HG03342 (cell line): Measurements from ENCODE around the gene SRSF4.
"Not testable (repeated sequence)": the region's sequence is repeated elsewhere in the genome, so short reads cannot be mapped to it uniquely, and the experiment has no call there.

Experiments used
- ATAC-seq: cut with Tn5 transposase; IDR thresholded peaks from one replicate; pipeline ENCODE4 v1.9.1; 2021; ENCODE audit warnings: mild to moderate bottlenecking, moderate library complexity; ENCODE audit not compliant: unreplicated experiment

The SRSF4 gene

DNA sequence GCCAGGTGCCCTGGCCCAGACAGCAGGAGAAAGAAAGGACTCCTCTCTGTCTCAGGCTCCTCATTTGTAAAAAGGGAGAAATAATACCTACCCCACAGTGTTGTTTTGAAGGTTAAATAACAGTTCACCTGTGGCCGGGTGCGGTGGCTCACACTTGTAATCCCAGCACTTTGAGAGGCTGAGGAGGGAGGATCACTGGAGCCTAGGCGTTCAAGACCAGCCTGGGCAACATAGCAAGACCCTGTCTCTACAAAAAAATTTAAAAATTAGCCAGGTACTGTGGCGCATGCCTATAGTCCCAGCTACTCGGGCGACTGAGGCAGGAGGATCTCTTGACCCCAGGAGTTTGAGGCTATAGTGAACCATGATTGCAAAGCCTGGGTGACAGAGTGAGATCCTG lies 55.5 kb downstream of the SRSF4 start:
- ATAC-seq, result no peak

DNA sequence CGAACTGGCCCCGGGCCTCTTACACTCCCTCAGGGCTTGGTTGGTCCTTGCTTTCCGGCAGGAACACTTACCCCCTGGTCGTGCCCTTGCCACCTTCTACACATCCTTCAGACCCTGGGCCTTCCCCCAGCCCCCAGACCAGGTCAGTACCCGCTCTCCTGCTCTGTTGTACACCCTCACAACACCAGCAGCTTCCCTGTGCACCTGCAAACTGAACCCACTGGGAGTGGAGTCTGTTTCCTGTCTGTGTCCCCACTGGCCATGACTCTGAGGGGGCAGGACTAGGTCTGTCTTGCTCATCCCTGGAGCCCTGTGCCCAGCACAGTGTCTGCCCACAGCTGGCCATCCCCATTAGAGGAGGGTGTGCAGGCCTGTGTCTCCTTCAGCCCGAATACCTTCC lies 55.9 kb downstream of the SRSF4 start:
- no peak for ATAC-seq

- no peak for ATAC-seq
Observed at GRCh38 chr1:29125237-29125641, 56.5 kb downstream of the SRSF4 start.

DNA sequence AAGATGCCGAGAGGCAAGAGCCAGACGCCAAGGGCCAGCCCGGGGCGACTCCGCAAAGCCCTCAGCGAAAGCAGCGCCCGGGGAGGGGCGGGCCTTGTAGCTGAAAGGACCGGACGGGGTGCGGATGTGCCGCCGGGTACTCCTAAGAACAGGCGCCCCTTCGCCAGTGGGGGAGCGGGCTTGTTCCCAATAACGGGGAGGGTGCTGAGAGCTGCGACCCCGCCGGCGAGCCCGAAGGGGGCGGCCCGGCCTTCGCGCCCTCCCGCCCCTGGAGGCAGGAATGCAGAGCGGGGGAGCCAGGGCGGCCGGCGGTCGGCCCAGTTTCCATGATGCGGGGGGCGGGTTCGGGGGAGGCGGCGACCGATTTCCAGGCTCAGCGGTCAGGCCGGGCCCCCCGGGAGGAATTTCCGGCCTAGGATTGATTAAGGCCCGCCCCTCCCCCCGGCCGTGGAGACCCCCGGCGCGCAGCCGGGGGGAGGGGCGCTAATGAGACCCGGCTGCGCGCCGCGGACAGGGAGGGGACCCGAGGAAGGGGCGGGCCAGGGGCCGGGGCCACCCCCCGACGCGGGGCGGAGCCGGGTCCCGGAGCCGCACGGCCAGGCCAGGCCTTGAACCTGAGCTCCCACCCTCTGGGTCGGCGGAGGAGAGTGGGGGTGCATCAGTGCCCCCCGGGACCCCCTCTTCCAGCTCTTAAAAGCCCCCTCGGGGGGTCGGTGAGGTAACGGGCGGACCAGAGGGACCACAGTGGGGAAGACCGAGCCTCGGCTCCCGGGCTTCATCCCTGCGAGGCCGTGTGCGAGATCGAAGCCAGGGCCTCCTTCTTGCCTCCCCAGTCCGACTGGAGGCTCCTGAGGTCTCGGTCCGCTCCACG lies 57.1 kb downstream of the SRSF4 start:
- no peak for ATAC-seq

GRCh38 chr1:29123887-29124365 lies 57.8 kb downstream of the SRSF4 start, which contains the start of gene TMEM200B:
Gene TMEM200B (minus strand): TSS chr1:29123903. CDS start chr1:29121828, 2,075 bp downstream.
- ATAC-seq, result no peak

DNA sequence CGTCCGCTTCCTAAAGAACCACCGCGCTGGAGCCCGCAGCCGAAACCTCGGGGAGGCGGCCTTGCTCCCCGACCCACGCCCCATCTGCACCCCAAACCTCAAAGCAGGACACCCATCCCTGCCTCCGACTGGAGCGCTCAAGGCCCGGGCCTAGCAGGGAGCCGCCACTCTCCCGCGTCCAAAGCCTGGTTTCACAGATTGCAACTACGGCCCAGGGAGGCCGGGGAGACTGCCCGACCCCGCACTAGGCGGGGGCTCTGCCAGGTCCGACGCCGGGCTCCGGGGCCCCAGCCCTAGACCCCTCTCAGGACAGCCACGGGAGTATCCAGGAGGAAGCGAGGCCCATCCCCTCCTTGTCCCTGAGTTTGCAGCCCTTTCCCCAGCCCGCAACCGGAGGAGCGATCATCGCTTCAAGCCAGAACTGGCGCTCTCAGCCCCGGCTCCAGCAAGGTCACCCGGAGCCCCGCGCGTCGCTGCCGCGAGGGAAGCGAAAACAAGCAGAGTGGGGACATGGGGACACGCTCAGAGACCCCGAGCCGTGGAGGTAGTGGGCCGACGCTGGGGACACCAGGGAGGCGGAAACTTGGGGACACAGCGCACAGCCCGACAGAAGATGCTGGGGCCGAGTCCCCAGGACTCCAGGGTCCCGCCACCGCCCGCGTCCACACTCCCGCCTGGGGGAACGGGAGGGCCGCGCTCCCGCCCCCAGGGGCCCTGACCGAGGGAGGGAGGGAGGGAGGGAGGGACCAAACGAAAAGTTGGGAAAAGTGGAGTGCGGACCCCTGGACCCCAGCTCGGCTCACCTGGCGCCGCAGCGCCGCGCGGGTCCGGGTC lies 58.4 kb downstream of the SRSF4 start:
- no peak for ATAC-seq

DNA sequence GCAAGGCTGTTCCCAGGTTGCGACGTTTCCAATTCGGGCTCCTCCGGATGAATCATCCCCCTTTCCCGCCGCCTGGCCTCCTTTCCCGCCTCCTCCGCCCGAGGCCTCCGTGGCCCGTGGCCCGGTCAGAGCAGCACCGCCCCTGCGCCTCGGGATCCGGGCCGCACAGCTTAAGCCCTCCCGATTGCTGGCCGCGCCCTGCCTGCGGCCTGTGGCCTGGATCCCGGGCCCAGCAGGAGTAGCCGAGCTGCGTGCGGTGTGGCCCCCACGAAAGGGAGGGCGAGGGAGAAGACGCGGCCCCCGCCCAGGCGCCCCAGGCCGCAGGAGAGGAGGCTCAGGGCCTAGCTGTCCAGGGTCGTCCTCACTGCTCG lies 59.0 kb downstream of the SRSF4 start:
- no peak for ATAC-seq

DNA sequence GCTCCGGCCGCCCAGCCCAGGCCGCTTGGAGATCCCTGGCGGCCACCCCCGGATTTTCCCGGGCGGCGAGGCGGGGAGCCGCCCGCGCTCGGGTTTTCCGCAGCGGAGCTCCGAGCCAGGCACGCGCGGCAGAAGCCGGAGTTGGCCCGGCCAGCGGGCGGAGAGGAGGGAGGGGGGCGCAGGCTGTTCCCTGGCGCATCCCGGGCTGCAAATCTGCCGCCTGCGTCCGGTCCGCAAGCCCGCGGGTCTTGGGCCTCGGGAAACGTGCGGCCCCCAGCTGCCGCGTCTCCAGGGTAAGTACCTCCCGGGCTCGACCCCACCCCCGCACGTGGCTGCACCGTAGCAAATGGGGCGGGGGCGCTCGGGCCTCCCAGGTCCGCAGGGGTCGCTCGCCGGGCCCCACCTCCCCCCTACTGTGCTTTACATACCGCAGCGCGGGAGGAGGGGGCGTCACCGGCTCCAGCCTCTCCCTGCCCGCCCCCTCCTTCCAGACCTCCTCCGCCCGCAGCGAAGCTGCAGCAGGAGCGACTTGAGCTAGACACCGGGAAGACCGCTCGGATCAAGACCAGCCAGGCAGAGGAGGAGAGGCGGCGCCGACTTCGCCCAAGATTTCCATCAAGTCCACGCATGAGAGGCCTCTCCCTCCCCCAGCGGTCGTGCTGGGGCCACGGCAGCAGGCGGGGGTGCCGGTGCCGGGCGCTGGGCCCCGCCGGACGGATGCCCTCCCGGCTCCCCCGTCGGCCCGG lies 59.6 kb downstream of the SRSF4 start:
- no peak for ATAC-seq

DNA sequence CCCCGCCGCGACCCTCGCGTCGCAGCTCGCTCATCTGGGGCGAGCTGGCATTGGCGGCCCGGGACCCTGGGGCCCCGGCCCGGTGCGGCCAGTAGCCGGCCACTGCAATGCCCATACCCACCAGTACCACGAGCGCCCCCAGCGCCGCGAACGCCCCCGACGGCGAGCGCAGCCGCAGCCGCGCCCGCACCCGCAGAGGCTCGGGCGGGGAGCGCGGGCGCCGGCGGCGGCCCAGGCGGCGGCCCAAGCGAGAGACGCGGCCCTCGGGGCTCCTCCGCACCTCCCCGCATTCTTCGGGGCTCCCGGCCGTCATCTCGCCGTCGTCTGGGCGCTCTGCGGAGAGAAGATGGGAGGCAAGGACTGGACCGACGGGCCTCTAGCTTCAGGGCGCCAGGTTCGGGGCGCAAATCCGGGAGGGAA lies 60.2 kb downstream of the SRSF4 start:
- ATAC-seq, result no peak

DNA sequence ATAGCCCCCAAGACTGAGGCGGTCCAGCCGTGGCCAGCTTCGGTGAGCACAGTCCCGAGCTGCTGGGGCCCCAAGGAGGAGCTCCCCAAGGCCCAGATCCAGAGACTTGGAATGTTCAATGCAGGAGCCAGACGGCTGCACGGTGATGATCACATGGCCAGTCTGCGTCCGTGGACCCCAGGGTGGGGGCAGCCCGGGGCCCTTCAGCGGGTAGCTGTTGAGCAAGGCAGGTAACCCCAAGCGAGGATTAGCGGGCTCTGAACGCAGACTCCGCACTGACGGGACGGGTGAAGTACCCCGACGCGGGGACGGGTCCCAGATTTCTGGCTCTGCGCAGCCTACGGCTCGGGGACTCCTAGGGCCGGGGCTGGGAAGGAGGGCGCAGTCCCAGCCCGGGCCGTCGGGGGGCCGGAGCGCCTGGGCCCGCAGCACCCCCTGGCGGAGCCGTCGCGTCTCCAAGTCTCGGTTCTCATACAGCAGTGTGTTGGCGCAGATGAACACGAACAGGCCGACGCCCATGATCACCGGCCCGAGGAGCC lies 60.7 kb downstream of the SRSF4 start:
- no peak for ATAC-seq

DNA sequence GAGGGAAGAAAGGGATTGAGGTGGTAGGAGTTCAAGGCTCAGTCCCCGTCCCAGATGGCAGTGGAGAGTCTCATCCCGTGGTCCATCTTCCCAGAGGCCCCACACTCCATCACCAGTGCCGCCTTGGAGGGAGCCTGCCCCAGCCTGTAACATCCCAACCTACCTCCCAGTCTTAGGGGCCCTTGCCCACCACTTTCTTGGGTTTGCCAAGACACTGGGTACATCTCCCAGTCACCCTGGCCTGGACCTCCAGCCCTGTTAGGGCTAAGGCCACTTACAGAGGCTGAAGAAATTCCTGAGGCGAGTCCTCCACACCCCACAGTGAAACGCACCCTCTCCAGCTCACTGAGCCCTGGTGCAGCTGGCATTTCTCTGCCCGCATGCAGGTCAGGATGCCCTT lies 61.3 kb downstream of the SRSF4 start:
- ATAC-seq, result no peak

GRCh38 chr1:29119121-29119929 lies 62.4 kb downstream of the SRSF4 start:
- ATAC-seq, result no peak

DNA sequence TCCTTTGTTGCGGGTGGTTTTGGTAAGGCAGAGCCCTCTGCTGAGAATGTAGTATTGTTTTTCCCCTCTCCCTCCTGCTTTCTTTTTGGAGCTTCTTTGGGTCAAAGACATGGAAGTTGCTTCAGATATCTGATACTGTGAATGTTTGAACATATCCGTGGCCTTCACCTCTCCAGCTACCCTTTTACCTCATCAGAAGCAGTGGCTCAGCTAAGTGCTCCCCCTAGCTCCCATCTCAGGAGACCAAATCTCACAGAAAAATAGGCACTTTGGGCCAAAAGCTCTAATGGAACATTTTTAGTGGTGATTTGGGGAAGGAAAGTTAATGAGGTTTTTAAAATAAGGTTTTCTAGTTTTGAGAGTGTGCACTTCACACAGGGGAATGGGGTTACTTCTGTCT lies 64.3 kb downstream of the SRSF4 start:
- ATAC-seq, result no peak

DNA sequence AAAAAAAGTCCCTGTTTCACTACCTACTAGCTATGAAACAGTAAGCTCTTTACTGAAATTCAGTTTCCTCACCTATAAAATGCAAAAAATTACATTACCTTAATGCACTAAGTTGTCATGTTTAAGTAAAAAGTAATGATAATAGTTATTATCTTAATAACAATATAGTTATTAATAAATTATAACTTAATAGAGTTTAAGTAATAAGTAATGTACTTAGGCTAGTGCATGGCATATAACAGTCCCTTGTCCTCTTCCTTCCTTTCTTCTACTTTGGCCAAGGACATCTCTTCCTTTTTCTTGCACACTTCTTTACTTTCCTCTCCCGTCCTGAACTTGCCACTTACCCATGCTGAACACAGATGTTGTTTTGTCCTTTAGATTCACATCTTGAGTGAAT lies 67.0 kb downstream of the SRSF4 start:
- ATAC-seq, result no peak

- no peak for ATAC-seq
Observed at GRCh38 chr1:29113413-29114117, 68.1 kb downstream of the SRSF4 start.

DNA sequence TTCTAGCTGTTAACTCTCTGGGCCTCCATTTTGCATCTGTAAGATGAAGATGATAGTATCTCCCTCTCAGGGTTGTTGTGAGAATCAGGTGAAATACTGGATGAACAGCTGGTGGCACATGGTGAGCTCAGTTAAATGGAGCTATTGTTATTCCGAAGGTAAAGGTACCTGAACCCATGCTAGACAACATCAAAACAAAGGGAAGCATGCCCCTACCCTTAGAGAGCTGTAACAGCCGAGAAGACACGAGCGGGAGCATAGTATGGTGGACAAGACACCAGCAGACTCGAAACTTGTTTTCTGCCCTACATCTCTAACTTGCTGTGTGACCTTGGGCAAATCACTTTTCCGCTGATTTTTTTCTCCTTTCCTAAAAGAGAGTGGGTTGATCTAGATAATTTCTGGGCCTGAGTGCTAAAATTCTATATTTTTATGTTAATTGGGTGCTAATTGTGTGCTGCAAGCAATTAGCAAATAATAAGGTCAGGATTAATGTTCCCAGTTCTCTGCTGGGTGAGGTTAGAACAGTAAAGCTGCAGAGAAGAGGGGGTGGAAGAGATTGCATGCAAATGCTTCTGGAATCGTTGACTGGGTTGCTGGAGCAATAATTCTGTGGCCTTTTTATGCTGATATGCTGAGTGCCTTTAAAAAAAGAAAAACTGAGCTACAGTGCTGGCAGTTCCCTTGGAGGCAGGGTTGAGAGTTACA lies 68.8 kb downstream of the SRSF4 start:
- no peak for ATAC-seq

DNA sequence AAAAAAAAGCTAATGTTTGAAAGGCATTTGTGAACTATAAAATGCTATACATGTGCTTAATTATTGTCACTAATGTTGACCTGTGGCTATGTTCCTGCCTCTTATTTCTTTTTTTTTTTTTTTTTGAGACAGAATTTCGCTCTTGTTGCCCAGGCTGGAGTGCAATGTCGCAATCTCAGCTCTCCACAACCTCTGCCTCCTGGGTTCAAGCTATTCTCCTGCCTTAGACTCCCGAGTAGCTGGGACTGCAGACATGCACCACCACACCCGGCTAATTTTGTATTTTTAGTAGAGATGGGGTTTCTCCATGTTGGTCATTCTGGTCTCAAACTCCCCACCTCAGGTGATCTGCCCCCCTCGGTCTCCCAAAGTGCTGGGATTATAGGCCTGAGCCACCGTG lies 73.7 kb downstream of the SRSF4 start:
- not testable (repeated sequence) for ATAC-seq

DNA sequence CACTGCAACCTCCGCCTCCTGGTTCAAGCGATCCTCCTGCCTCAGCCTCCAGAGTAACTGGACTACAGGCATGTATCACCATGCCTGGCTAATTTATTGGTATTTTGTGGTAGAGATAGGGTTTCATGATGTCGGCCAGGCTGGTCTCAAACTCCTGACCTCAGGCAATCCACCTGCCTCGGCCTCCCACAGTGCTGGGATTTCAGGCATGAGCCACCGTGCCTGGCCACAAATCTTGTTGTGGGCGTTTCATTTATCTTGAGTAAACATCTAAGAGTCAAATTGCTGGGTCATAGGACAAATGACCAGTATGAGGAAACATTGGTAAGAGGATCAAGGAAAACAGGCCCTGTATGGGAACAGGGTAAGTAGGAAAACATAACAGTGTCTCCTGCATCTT lies 75.9 kb downstream of the SRSF4 start:
- no peak for ATAC-seq

DNA sequence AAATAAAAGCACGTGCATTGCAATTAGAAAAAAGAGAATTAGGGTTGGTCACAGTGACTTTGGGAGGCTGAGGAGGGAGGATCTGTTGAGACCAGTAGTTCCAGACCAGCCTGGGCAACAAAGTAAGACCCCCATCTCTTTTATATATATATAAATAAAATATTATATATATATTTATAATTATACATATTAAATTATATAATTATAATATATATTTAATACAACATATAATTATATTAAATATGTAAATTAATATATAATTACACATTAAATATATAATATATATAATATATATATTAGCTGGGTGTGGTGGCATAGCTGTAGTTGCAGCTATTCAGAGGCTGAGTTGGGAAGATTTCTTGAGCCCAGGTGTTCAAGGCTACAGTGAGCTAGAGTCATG lies 81.2 kb downstream of the SRSF4 start:
- no peak for ATAC-seq
